GM23248 (cell line): ENCODE measurements around the gene NUCB1. TPM values are rescaled to one million over a fixed set of nuclear protein-coding genes. Genes with fewer than 3 reads are reported as not detected.

Experiments used
- DNase-seq: peaks from one replicate; pipeline ENCODE4 v3.0.0-alpha.2; 2015
- H2AFZ ChIP-seq: fragments of 200-600 bp; sonication (generic); 2 replicates; pipeline ENCODE4 v1.6.1; 2016; ENCODE audit warnings: antibody characterized with exemption
- H3F3A ChIP-seq: fragments of 200-600 bp; sonication (generic); 2 replicates; pipeline ENCODE4 v1.6.1; 2016; ENCODE audit warnings: mild to moderate bottlenecking, antibody characterized with exemption, mixed run types; ENCODE audit not compliant: insufficient read depth
- H3K27ac ChIP-seq: fragments of 200-600 bp; sonication (generic); 2 replicates; pipeline ENCODE4 v1.5.1; 2016; ENCODE audit warnings: mild to moderate bottlenecking
- H3K27me3 ChIP-seq: fragments of 200-600 bp; sonication (generic); replicated peaks from 2 replicates; pipeline ENCODE4 v1.6.1; 2016; ENCODE audit warnings: mild to moderate bottlenecking; ENCODE audit not compliant: insufficient read depth
- H3K36me3 ChIP-seq: fragments of 200-600 bp; sonication (generic); 2 replicates; pipeline ENCODE4 v1.6.1; 2016; ENCODE audit warnings: low read depth, mild to moderate bottlenecking
- H3K4me1 ChIP-seq: fragments of 200-600 bp; sonication (generic); 2 replicates; pipeline ENCODE4 v1.6.1; 2016; ENCODE audit warnings: mild to moderate bottlenecking; ENCODE audit not compliant: insufficient read depth
- H3K4me2 ChIP-seq: fragments of 200-600 bp; sonication (generic); one replicate; pipeline ENCODE4 v1.6.1; 2016; ENCODE audit warnings: mild to moderate bottlenecking; ENCODE audit not compliant: unreplicated experiment
- H3K4me3 ChIP-seq: fragments of 200-600 bp; sonication (generic); 2 replicates; pipeline ENCODE4 v1.5.1; 2016; ENCODE audit warnings: mild to moderate bottlenecking
- H3K79me2 ChIP-seq: fragments of 200-600 bp; sonication (generic); 2 replicates; pipeline ENCODE4 v1.6.1; 2016; ENCODE audit warnings: mild to moderate bottlenecking; ENCODE audit not compliant: insufficient read depth
- H3K9ac ChIP-seq: fragments of 200-600 bp; sonication (generic); 2 replicates; pipeline ENCODE4 v1.6.1; 2016; ENCODE audit warnings: mild to moderate bottlenecking
- H3K9me2 ChIP-seq: fragments of 200-600 bp; sonication (generic); 2 replicates; pipeline ENCODE4 v1.6.1; 2016; ENCODE audit warnings: mixed run types, mild to moderate bottlenecking, moderate library complexity; ENCODE audit not compliant: insufficient read depth
- H3K9me3 ChIP-seq: fragments of 200-600 bp; sonication (generic); one replicate; pipeline ENCODE4 v1.6.1; 2017; ENCODE audit warnings: low read depth
- H4K20me1 ChIP-seq: fragments of 200-600 bp; sonication (generic); 2 replicates; pipeline ENCODE4 v1.6.0; 2016; ENCODE audit not compliant: insufficient read depth
- EZH2 ChIP-seq: fragments of 200-600 bp; sonication (generic); IDR thresholded peaks from 2 replicates; pipeline ENCODE4 v1.6.1; 2018; ENCODE audit warnings: antibody characterized with exemption, mild to moderate bottlenecking; ENCODE audit not compliant: insufficient read depth, poor library complexity, severe bottlenecking
- EZH2phosphoT487 ChIP-seq: fragments of 200-600 bp; sonication (generic); IDR thresholded peaks from 2 replicates; pipeline ENCODE4 v1.6.1; 2018; ENCODE audit warnings: antibody characterized with exemption, moderate library complexity, mild to moderate bottlenecking, low read depth; ENCODE audit not compliant: insufficient read depth
- WGBS, 2 experiments: methylation state at CpG; one replicate each; pipeline ENCODE4 v1.1.6; 2015 to 2017; ENCODE audit warnings: low lambda C conversion rate in 2 of 2, low coverage in 1 of 2; ENCODE audit errors: missing lambda C conversion rate in 2 of 2; 5-methylcytosine and 5-hydroxymethylcytosine counted together
- in situ Hi-C: fragments of 300-500 bp; cut with MboI; formaldehyde crosslinking; loops from 2 replicates; pipeline ENCODE4 v1.15.0; 2020
- polyA plus RNA-seq: library from polyadenylated mRNA; unstranded; fragments of >200 nt; fragmentation: Nextera tagmentation; extraction: Ambion mirVana; gene quantifications from 2 replicates; pipeline ENCODE4 v1.2.1, GENCODE V29; 2016
- total RNA-seq: library from RNA; depleted of rRNA; stranded (reverse); fragments of >200 nt; shearing (Covaris generic); gene quantifications from 2 replicates; pipeline ENCODE4 v1.2.3, GENCODE V29; 2014

Gene NUCB1
- total and polyA plus RNA-seq, 2 experiments from 2014 or later = 401 to 412 TPM

DNA sequence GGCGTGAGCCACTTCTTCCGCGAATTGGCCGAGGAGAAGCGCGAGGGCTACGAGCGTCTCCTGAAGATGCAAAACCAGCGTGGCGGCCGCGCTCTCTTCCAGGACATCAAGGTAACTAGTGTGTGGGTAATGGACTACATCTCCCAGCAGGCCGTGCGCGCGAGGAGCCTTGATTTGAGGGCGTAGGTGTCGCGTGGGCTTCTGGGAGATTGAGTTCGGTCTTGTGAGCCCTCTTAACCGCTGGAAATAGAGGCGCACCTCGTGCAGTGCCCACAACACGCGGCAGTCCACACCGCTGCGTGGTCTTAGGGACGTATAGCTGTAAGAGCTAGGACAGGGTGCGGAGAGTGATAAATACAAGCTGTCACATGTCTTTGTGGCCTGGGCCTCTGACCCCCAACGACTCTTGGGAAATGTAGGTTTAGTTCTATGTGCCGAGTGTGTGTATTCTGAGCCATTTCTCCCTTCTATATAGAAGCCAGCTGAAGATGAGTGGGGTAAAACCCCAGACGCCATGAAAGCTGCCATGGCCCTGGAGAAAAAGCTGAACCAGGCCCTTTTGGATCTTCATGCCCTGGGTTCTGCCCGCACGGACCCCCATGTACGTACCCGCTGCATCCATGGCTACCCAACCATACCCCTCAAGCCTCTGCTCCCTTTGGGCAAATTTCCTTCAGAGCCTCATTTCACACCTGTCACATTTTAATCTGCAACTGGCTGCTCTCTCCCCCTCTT, 65.9 kb downstream of the NUCB1 start:
- peaks cover 22% of the 10 kb centered on the region for H3K79me2 ChIP-seq
- H3K9me3 ChIP-seq = no peaks in the 10 kb centered on the region
- TF ChIP-seq EZH2 (no peak), EZH2phosphoT487 (no peak)
- peak overlapping the region; percentile 95 for H3K9ac ChIP-seq
- peak overlapping the region; percentile 97 for H3K27ac ChIP-seq
- in situ Hi-C loops = no loop called here
- H3K4me1 ChIP-seq = peaks cover 28% of the 10 kb centered on the region
- H3K4me2 ChIP-seq = peak overlapping the region; percentile 98
- peak overlapping the region; percentile 97 for H3K4me3 ChIP-seq
- DNase-seq = peak; percentile 92
- peaks cover 31% of the 10 kb centered on the region; the same call in 1 of the 2 replicates for H3K36me3 ChIP-seq
- H3K9me2 ChIP-seq = no peaks in the 10 kb centered on the region
- H3K27me3 ChIP-seq = no peaks in the 10 kb centered on the region
- H4K20me1 ChIP-seq = peaks cover 12% of the 10 kb centered on the region; the same call in 1 of the 2 replicates
- H2AFZ ChIP-seq = no peak overlapping the region
- WGBS, 2 experiments = 6 to 8% methylated on average over 36 of the region's 36 CpGs
- peaks cover 64% of the 10 kb centered on the region for H3F3A ChIP-seq

DNA sequence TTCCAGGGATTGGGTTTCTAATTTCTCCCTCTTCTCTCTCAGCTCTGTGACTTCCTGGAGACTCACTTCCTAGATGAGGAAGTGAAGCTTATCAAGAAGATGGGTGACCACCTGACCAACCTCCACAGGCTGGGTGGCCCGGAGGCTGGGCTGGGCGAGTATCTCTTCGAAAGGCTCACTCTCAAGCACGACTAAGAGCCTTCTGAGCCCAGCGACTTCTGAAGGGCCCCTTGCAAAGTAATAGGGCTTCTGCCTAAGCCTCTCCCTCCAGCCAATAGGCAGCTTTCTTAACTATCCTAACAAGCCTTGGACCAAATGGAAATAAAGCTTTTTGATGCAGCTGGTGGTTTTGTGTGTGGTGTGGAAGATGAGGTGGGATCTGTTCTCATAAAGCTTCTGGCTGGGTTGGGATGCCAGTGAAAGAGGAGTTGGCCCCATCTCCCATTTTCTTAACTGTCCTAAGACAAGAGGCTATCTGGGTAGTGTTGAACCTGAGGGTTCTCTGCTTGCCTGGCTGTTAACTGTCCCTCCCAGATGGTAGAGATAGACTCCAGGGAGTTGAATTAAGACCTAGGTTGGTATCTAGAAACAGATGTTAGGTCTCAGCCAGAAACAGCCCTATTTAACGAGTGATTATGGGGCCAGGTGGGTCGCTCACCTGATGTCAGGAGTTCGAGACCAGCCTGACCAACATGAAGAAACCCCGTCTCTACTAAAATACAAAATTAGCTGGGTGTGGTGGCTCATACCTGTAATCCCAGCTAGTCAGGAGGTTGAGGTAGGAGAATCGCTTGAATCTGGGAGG, 66.6 kb downstream of the NUCB1 start:
- no peaks in the 10 kb centered on the region for H3K9me2 ChIP-seq
- TF ChIP-seq EZH2 = no peak
- no peak for TF ChIP-seq EZH2phosphoT487
- WGBS, 2 experiments = 74 to 75% methylated on average over 10 of the region's 10 CpGs
- peaks cover 22% of the 10 kb centered on the region for H3K79me2 ChIP-seq
- H3K4me2 ChIP-seq = peak overlapping the region; percentile 98
- H3K9me3 ChIP-seq = no peaks in the 10 kb centered on the region
- peak; percentile 39 for DNase-seq
- peaks cover 66% of the 10 kb centered on the region for H3F3A ChIP-seq
- H3K4me1 ChIP-seq = peaks cover 28% of the 10 kb centered on the region
- H3K27ac ChIP-seq = peak overlapping the region; percentile 97
- H2AFZ ChIP-seq = no peak overlapping the region
- peak overlapping the region; percentile 97 for H3K4me3 ChIP-seq
- H4K20me1 ChIP-seq = peaks cover 12% of the 10 kb centered on the region; the same call in 1 of the 2 replicates
- H3K9ac ChIP-seq = peak overlapping the region; percentile 95
- in situ Hi-C loops = no loop called here
- H3K36me3 ChIP-seq = peaks cover 34% of the 10 kb centered on the region; the same call in 1 of the 2 replicates
- H3K27me3 ChIP-seq = no peaks in the 10 kb centered on the region

- in situ Hi-C loops = no loop called here
- WGBS, 2 experiments = 69 to 70% methylated on average over 14 of the region's 14 CpGs
- Histone ChIP-seq H3K4me3 (peak overlapping the region; percentile 97), H2AFZ (no peak overlapping the region), H3K9ac (peak overlapping the region; percentile 95), H3K9me3 (no peaks in the 10 kb centered on the region), H3K79me2 (peaks cover 22% of the 10 kb centered on the region), H3F3A (peaks cover 66% of the 10 kb centered on the region), H3K27me3 (no peaks in the 10 kb centered on the region), H3K4me2 (peak overlapping the region; percentile 98), H3K36me3 (peaks cover 34% of the 10 kb centered on the region; the same call in 1 of the 2 replicates), H3K9me2 (no peaks in the 10 kb centered on the region), H3K27ac (peak overlapping the region; percentile 97), H4K20me1 (peaks cover 12% of the 10 kb centered on the region; the same call in 1 of the 2 replicates), H3K4me1 (peaks cover 24% of the 10 kb centered on the region)
- no peak for TF ChIP-seq EZH2phosphoT487
- TF ChIP-seq EZH2 = no peak
- DNase-seq = peak; percentile 58
Measured at GRCh38 chr19:48967346-48968178, 67.5 kb downstream of the NUCB1 start.

GRCh38 chr19:48968179-48968661, 68.1 kb downstream of the NUCB1 start:
- no peaks in the 10 kb centered on the region for H3K27me3 ChIP-seq
- H3K9ac ChIP-seq = peak overlapping the region; percentile 95; the same call in 1 of the 2 replicates
- peak overlapping the region; percentile 97 for H3K27ac ChIP-seq
- H3K79me2 ChIP-seq = peaks cover 22% of the 10 kb centered on the region
- TF ChIP-seq EZH2phosphoT487 (no peak), EZH2 (no peak)
- in situ Hi-C loops = no loop called here
- H3K4me3 ChIP-seq = no peak overlapping the region
- H3F3A ChIP-seq = peaks cover 69% of the 10 kb centered on the region
- 40 to 53% methylated on average over 4 of the region's 4 CpGs for WGBS, 2 experiments
- no peak overlapping the region for H2AFZ ChIP-seq
- H3K9me2 ChIP-seq = no peaks in the 10 kb centered on the region
- H3K36me3 ChIP-seq = peaks cover 37% of the 10 kb centered on the region
- no peaks in the 10 kb centered on the region for H3K9me3 ChIP-seq
- peak; percentile 43 for DNase-seq
- H4K20me1 ChIP-seq = peaks cover 12% of the 10 kb centered on the region; the same call in 1 of the 2 replicates
- H3K4me2 ChIP-seq = no peak overlapping the region
- peaks cover 23% of the 10 kb centered on the region for H3K4me1 ChIP-seq
